KOPT-K1 (cell line): ENCODE data around the gene ALDH2.
A peak's percentile ranks its signal among the peaks of the same experiment; 100 is the strongest.
"Not testable (repeated sequence)": the region's sequence is repeated elsewhere in the genome, so short reads cannot be mapped to it uniquely, and the experiment has no call there.

ENCODE experiments used
- H3K27ac ChIP-seq: fragments of 200-600 bp; sonication (generic); 2 replicates; pipeline ENCODE4 v1.5.1; 2016; ENCODE audit warnings: antibody characterized with exemption, mild to moderate bottlenecking, low read depth, low read length; ENCODE audit not compliant: poor library complexity, severe bottlenecking
- H3K36me3 ChIP-seq: fragments of 200-600 bp; sonication (generic); 2 replicates; pipeline ENCODE4 v1.5.1; 2017; ENCODE audit warnings: antibody characterized with exemption, mild to moderate bottlenecking, low read length, moderate library complexity; ENCODE audit not compliant: insufficient read depth
- H3K9me3 ChIP-seq: fragments of 200-600 bp; sonication (generic); 2 replicates; pipeline ENCODE4 v1.5.1; 2017; ENCODE audit warnings: antibody characterized with exemption, low read length, mild to moderate bottlenecking; ENCODE audit not compliant: insufficient read depth, poor library complexity, severe bottlenecking

The ALDH2 gene

GRCh38 chr12:111753144-111753881, 13.4 kb upstream of the ALDH2 start:
- Histone ChIP-seq H3K27ac (no peak overlapping the region), H3K9me3 (no peaks in the 10 kb centered on the region), H3K36me3 (peaks cover 22% of the 10 kb centered on the region; the same call in 1 of the 2 replicates)

GRCh38 chr12:111754671-111755070, 12.1 kb upstream of the ALDH2 start:
- Histone ChIP-seq H3K36me3 (0 out of 2 replicates have a peak, but pooled peaks cover 10% of the 10 kb centered on the region), H3K27ac (no peak overlapping the region), H3K9me3 (no peaks in the 10 kb centered on the region)

- Histone ChIP-seq H3K36me3 (0 out of 2 replicates have a peak, but pooled peaks cover 5% of the 10 kb centered on the region), H3K27ac (no peak overlapping the region), H3K9me3 (no peaks in the 10 kb centered on the region)
These were observed 10.5 kb upstream of the ALDH2 start for GRCh38 chr12:111756196-111756595.

- H3K27ac ChIP-seq: no peak overlapping the region
- H3K9me3 ChIP-seq: no peaks in the 10 kb centered on the region
- 0 out of 2 replicates have a peak, but pooled peaks cover 5% of the 10 kb centered on the region for H3K36me3 ChIP-seq
These were observed 10.1 kb upstream of the ALDH2 start for GRCh38 chr12:111756681-111757080.

- H3K9me3 ChIP-seq: no peaks in the 10 kb centered on the region
- H3K27ac ChIP-seq: peak overlapping the region; percentile 11
These were observed 9.2 kb upstream of the ALDH2 start for GRCh38 chr12:111757361-111758119.

GRCh38 chr12:111758120-111758561, 8.6 kb upstream of the ALDH2 start:
- Histone ChIP-seq H3K9me3 (no peaks in the 10 kb centered on the region), H3K27ac (peak overlapping the region; percentile 11), H3K36me3 (0 out of 2 replicates have a peak, but pooled peaks cover 5% of the 10 kb centered on the region)

More at GRCh38 chr12:111757361-111758119, 9.2 kb upstream of the ALDH2 start:
- H3K36me3 ChIP-seq: 0 out of 2 replicates have a peak, but pooled peaks cover 5% of the 10 kb centered on the region

GRCh38 chr12:111759271-111759670, 7.5 kb upstream of the ALDH2 start:
- Histone ChIP-seq H3K27ac (peak overlapping the region; percentile 21), H3K9me3 (no peaks in the 10 kb centered on the region)

GRCh38 chr12:111759991-111760390, 6.7 kb upstream of the ALDH2 start:
- H3K27ac ChIP-seq: no peak overlapping the region
- H3K9me3 ChIP-seq: no peaks in the 10 kb centered on the region
- H3K36me3 ChIP-seq: no peaks in the 10 kb centered on the region

More at GRCh38 chr12:111759271-111759670, 7.5 kb upstream of the ALDH2 start:
- H3K36me3 ChIP-seq: 0 out of 2 replicates have a peak, but pooled peaks cover 5% of the 10 kb centered on the region

GRCh38 chr12:111761099-111761498, 5.6 kb upstream of the ALDH2 start:
- no peaks in the 10 kb centered on the region for H3K9me3 ChIP-seq
- H3K27ac ChIP-seq: no peak overlapping the region
- no peaks in the 10 kb centered on the region for H3K36me3 ChIP-seq

- Histone ChIP-seq H3K36me3 (no peaks in the 10 kb centered on the region), H3K27ac (no peak overlapping the region), H3K9me3 (no peaks in the 10 kb centered on the region)
These were observed 5.0 kb upstream of the ALDH2 start for GRCh38 chr12:111761706-111762105.

- H3K9me3 ChIP-seq, H3K36me3 ChIP-seq, H3K27ac ChIP-seq: not testable (repeated sequence)
These were observed 3.2 kb upstream of the ALDH2 start for GRCh38 chr12:111763552-111763951.

- Histone ChIP-seq H3K27ac (no peak overlapping the region), H3K9me3 (no peaks in the 10 kb centered on the region), H3K36me3 (no peaks in the 10 kb centered on the region)
These were observed 2.5 kb upstream of the ALDH2 start for GRCh38 chr12:111764120-111764821.

GRCh38 chr12:111767362-111768158, 827 bp downstream of the ALDH2 start:
- Histone ChIP-seq H3K36me3 (no peaks in the 10 kb centered on the region), H3K27ac (no peak overlapping the region), H3K9me3 (no peaks in the 10 kb centered on the region)

- Histone ChIP-seq H3K36me3 (no peaks in the 10 kb centered on the region), H3K27ac (no peak overlapping the region)
These were observed 1.6 kb downstream of the ALDH2 start for GRCh38 chr12:111768159-111768895.

More at GRCh38 chr12:111768159-111768895, 1.6 kb downstream of the ALDH2 start:
- H3K9me3 ChIP-seq: no peaks in the 10 kb centered on the region
